ENCODE measurements around the gene TEX2. TPM values are rescaled to one million over a fixed set of nuclear protein-coding genes. Genes with fewer than 3 reads are reported as not detected.
"Not testable (repeated sequence)": the region's sequence is repeated elsewhere in the genome, so short reads cannot be mapped to it uniquely, and the experiment has no call there.

TEX2 gene
- total and polyA plus RNA-seq, 2 experiments from 2014 or later: 18.7 to 23.5 TPM

DNA sequence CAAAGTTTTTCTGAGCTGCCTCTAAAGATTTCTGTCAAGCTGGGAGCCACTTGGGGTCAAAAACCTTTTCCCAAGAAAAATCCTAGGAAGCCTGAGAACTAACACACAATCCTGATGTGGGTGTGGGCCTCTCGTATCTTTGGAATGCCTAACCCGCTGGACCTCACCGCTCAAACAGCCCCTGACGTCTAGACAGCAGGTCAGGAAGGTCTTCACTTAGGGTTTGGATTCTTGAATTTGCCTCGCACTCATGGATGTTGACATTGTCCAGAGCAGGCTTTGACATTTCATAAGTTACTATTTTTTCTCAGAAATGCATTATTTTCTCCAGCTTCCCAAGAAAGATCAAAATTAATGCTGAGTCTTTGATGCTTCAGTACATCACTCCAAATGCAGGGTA lies 18.9 kb downstream of the TEX2 start:
- no peaks in the 10 kb centered on the region for H3K9me3 ChIP-seq (ENCODE audit: low read depth)
- no peaks in the 10 kb centered on the region for H3K27me3 ChIP-seq
- H3K27ac ChIP-seq: peak overlapping the region; percentile 83
- no peaks in the 10 kb centered on the region for H3K36me3 ChIP-seq
- peaks cover 46% of the 10 kb centered on the region for H3K4me1 ChIP-seq (ENCODE audit: low read depth)
- DNase-seq (ENCODE audit: low read depth in 1 of 2, low spot score in 1 of 2): peak; percentile 15 to 56
- no peak for TF ChIP-seq CTCF (IDR thresholded peaks at IDR 0.05; ENCODE audit: low read depth, low read length)
- no peak overlapping the region for H3K4me3 ChIP-seq

DNA sequence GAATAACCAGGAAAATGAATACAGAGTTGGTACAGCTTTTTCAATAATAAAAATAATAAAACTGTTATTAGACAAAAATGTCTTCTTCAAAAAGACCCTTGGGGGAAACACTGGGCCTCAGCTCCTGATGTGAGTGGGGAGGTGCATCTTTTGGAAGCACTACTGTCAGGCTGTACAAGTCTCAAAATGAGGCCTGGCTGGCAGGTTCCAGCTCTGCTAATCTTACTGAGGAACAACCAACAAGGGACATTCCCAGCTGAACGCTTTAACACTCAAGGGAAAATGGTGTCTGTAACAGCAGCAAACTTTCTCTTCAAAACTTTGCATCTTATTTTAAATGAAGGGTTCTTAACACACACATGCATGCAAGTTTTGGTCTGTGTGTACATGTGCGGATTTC lies 19.7 kb downstream of the TEX2 start:
- Histone ChIP-seq H3K4me1 (ENCODE audit: low read depth) (peaks cover 45% of the 10 kb centered on the region), H3K9me3 (ENCODE audit: low read depth) (no peaks in the 10 kb centered on the region), H3K27me3 (no peaks in the 10 kb centered on the region), H3K4me3 (no peak overlapping the region), H3K36me3 (no peaks in the 10 kb centered on the region), H3K27ac (peak overlapping the region; percentile 83)
- DNase-seq (ENCODE audit: low read depth in 1 of 2, low spot score in 1 of 2): peak in 1 of 2 donors; percentile 19
- TF ChIP-seq CTCF (IDR thresholded peaks at IDR 0.05; ENCODE audit: low read depth, low read length): no peak

DNA sequence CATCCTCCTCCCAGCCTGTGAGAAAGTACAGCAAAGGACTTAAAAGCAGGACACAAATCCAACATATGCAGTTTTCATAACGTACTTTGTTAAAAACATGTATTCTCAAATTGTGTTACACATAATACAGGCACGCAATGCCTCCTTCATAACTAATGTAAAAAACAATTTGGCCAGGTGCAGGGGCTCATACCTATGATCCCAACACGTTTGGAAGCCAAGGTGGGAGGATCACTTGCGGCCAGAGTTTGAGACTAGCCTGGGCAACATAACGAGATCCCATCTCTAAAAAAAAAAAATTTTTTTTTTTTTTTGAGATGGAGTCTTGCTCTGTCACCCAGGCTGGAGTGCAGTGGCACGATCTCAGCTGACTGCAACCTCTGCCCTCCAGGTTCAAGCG lies 20.4 kb downstream of the TEX2 start:
- Histone ChIP-seq H3K4me1 (ENCODE audit: low read depth) (peaks cover 39% of the 10 kb centered on the region), H3K27ac (no peak overlapping the region), H3K27me3 (no peaks in the 10 kb centered on the region), H3K9me3 (ENCODE audit: low read depth) (no peaks in the 10 kb centered on the region), H3K4me3 (no peak overlapping the region), H3K36me3 (no peaks in the 10 kb centered on the region)
- DNase-seq (ENCODE audit: low read depth in 1 of 2, low spot score in 1 of 2): no peak
- TF ChIP-seq CTCF (IDR thresholded peaks at IDR 0.05; ENCODE audit: low read depth, low read length): no peak

DNA sequence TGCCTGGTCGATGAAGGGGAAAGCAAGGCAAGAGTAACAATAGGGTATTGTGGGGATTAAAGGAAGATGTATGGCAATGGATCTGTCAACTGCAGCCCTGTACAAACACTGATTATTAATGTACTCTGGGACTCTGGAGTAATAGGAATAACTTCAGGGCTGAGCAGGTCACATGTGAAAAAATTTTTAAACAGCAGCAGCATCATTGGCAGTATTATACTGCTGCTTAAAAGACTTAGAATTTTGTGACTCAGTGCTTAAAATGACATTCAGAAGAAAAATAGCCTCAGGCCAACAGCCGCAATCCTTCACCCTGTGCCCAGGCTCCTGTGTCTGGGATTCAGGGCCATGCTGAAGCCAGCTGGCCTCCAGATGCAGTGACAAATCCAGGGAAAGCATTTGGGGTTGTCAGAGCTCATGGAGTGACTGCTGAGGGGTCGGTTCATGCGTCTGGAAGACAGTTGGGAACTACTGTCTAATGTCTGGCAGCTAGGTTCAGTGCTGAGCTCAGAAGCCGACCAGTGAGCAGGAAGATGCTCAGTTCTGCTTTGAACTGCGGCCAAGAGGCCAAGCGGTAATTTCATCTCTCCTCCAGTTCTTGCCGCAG lies 22.2 kb downstream of the TEX2 start:
- DNase-seq (ENCODE audit: low read depth in 1 of 2, low spot score in 1 of 2): peak in 1 of 2 donors; percentile 68
- no peak for TF ChIP-seq CTCF (IDR thresholded peaks at IDR 0.05; ENCODE audit: low read depth, low read length)

DNA sequence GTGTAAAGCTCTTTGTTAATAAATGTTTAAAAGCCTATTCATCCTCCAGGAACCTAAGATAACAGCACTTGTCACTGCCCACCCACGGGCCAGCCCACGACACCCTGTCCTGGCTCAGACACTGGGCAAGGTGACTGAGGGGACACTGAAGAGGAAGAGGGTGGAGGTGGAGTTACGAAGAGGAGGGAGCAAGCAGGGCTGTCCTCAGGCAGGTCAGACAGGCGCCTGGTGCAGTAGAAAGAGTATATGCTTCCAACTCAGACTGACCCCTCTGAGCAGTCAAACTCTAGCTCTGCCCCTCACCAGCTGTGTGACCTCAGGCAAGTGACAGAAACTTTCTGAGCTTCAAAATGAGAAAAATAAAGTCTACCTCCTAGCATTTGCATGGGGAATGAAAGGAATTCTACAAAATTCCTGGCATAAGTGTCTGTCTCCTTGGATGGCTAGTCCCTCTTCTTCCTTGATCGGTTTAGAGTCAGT lies 22.8 kb downstream of the TEX2 start:
- Histone ChIP-seq H3K36me3 (no peaks in the 10 kb centered on the region), H3K4me3 (no peak overlapping the region), H3K27me3 (no peaks in the 10 kb centered on the region), H3K9me3 (ENCODE audit: low read depth) (no peaks in the 10 kb centered on the region), H3K27ac (peak overlapping the region; percentile 10), H3K4me1 (ENCODE audit: low read depth) (peaks cover 39% of the 10 kb centered on the region)
- peak; percentile 27 for TF ChIP-seq CTCF (IDR thresholded peaks at IDR 0.05; ENCODE audit: low read depth, low read length)
- peak; percentile 25 to 32 for DNase-seq (ENCODE audit: low read depth in 1 of 2, low spot score in 1 of 2)

More for the DNA sequence above, 22.2 kb downstream of the TEX2 start:
- Histone ChIP-seq H3K9me3 (ENCODE audit: low read depth) (no peaks in the 10 kb centered on the region), H3K27me3 (no peaks in the 10 kb centered on the region), H3K27ac (peak overlapping the region; percentile 10), H3K36me3 (no peaks in the 10 kb centered on the region), H3K4me1 (ENCODE audit: low read depth) (peaks cover 39% of the 10 kb centered on the region), H3K4me3 (no peak overlapping the region)

GRCh38 chr17:64238449-64238848 lies 24.6 kb downstream of the TEX2 start:
- H3K27me3 ChIP-seq; H3K27ac ChIP-seq; H3K9me3 ChIP-seq (ENCODE audit: low read depth); H3K4me3 ChIP-seq; DNase-seq (ENCODE audit: low read depth in 1 of 2, low spot score in 1 of 2); H3K36me3 ChIP-seq: not testable (repeated sequence)
- peaks cover 24% of the 10 kb centered on the region for H3K4me1 ChIP-seq (ENCODE audit: low read depth)

All from cardiac muscle cell (in vitro differentiated cells and primary cell).